ENCODE data around the gene CHD5. TPM values are rescaled to one million over a fixed set of nuclear protein-coding genes. Genes with fewer than 3 reads are reported as not detected.
A peak's percentile ranks its signal among the peaks of the same experiment; 100 is the strongest.
"Not testable (repeated sequence)": the region's sequence is repeated elsewhere in the genome, so short reads cannot be mapped to it uniquely, and the experiment has no call there.

The CHD5 gene
- total RNA-seq, 1 experiment from 2014 or later: 1.6 TPM

DNA sequence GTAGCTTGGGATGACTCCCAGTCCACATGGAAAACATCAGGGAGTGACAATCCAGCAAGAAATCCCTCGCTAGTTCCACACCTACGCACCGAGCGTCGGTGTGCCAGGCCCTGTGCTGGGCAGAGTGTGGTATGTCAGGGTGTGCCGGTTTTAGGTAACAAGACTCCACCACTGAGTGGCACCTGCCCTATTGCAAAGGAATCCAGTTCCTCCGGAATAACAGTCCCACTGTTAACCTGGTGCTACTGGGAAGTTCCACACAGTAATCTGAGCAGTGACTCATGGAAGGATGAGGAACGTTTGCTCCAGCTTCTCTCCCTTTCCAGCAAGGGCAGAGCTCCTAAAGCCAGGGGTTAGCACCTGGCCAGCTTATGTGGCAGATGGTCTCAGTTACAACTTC lies 40.1 kb upstream of the CHD5 start:
- no peak overlapping the region for H2AK5ac ChIP-seq (ENCODE audit: insufficient read length, low read length)
- H3K27me3 ChIP-seq (ENCODE audit: insufficient read depth, low read length): no peaks in the 10 kb centered on the region
- H3K27me3 Mint-ChIP-seq (ENCODE audit: low read depth): peaks cover 4% of the 10 kb centered on the region

DNA sequence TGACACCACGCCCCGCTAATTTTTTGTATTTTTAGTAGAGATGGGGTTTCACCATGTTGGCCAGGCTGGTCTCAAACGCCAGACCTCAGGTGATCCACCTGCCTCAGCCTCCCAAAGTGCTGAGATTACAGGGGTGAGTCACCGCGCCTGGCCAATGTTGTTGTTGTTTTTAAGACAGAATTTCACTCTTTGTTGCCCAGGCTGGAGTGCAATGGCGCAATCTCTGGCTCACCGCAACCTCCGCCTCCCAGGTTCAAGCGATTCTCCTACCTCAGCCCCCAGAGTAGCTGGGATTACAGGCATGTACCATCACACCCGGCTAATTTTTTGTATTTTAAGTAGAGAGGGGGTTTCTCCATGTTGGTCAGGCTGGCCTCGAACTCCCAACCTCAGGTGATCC lies 39.5 kb upstream of the CHD5 start:
- not testable (repeated sequence) for H3K4me3 Mint-ChIP-seq; H3K9me3 ChIP-seq (ENCODE audit: control insufficient read depth, low read depth, low read length); H3K27ac ChIP-seq (ENCODE audit: insufficient read length, low read depth, low read length); DNase-seq; H2BK120ac ChIP-seq (ENCODE audit: low read depth, low read length, poor library complexity, severe bottlenecking); H2BK20ac ChIP-seq (ENCODE audit: low read depth, low read length, poor library complexity, severe bottlenecking); H4K5ac ChIP-seq (ENCODE audit: insufficient read length, low read depth, low read length); H4K8ac ChIP-seq (replicated peaks; ENCODE audit: insufficient read length, low read depth, low read length); H3K79me2 ChIP-seq (ENCODE audit: insufficient read depth, low read length); H3K27me3 Mint-ChIP-seq (ENCODE audit: low read depth); H2BK5ac ChIP-seq (ENCODE audit: insufficient read length, low read length); H4K20me1 ChIP-seq (ENCODE audit: control insufficient read depth, insufficient read depth, insufficient read length); H3K4me1 Mint-ChIP-seq; H2AK5ac ChIP-seq (ENCODE audit: insufficient read length, low read length); H3K18ac ChIP-seq (ENCODE audit: insufficient read length, low read depth, low read length); H2AFZ ChIP-seq (ENCODE audit: low read length); H3K23ac ChIP-seq (ENCODE audit: insufficient read length, low read depth, low read length); H3K27ac Mint-ChIP-seq; H3K56ac ChIP-seq (ENCODE audit: insufficient read length, low read depth, low read length); H3K27me3 ChIP-seq (ENCODE audit: insufficient read depth, low read length); H3K9ac ChIP-seq (ENCODE audit: extremely low read depth, insufficient read length, low read length); H4K91ac ChIP-seq (ENCODE audit: insufficient read length, low read depth, low read length); H3K79me1 ChIP-seq (ENCODE audit: insufficient read depth, low read depth, low read length, poor library complexity, severe bottlenecking); H3T11ph ChIP-seq (ENCODE audit: low read length); H3K23me2 ChIP-seq (ENCODE audit: insufficient read length, low read depth, low read length, poor library complexity, severe bottlenecking); H3K14ac ChIP-seq (ENCODE audit: insufficient read depth, low read length); H2BK15ac ChIP-seq (ENCODE audit: low read depth, low read length); H3K9me3 Mint-ChIP-seq; H3K4ac ChIP-seq (ENCODE audit: low read depth, low read length); H3K4me1 ChIP-seq (ENCODE audit: insufficient read depth, low read length); H3K4me2 ChIP-seq (ENCODE audit: insufficient read depth, insufficient read length, low read length); H2BK12ac ChIP-seq (ENCODE audit: insufficient read length, low read depth, low read length)
- WGBS (ENCODE audit: extremely low coverage, insufficient read length, low lambda C conversion rate): no CpG with 5 or more reads among the region's 11 CpGs
- peaks cover 16 to 40% (median 27%) of the 10 kb centered on the region in 3 experiments; a peak in 6 of 7 replicates for H3K36me3 Mint-ChIP-seq (ENCODE audit: insufficient read depth in 1 of 3, low read depth in 3 of 3)

More for the DNA sequence above, 40.1 kb upstream of the CHD5 start:
- no peak overlapping the region for H2AFZ ChIP-seq (ENCODE audit: low read length)
- H3K56ac ChIP-seq (ENCODE audit: insufficient read length, low read depth, low read length): no peak overlapping the region
- no peak overlapping the region for H3K4me2 ChIP-seq (ENCODE audit: insufficient read depth, insufficient read length, low read length)
- no peak overlapping the region for H3K9ac ChIP-seq (ENCODE audit: extremely low read depth, insufficient read length, low read length)
- H4K91ac ChIP-seq (ENCODE audit: insufficient read length, low read depth, low read length): no peak overlapping the region
- H3K18ac ChIP-seq (ENCODE audit: insufficient read length, low read depth, low read length): no peak overlapping the region
- peaks cover 3% of the 10 kb centered on the region for H3K79me1 ChIP-seq (ENCODE audit: insufficient read depth, low read depth, low read length, poor library complexity, severe bottlenecking)
- Mint-ChIP-seq H3K36me3 (ENCODE audit: insufficient read depth in 1 of 3, low read depth in 3 of 3) (peaks cover 20 to 46% (median 33%) of the 10 kb centered on the region in 3 experiments; a peak in 6 of 7 replicates), H3K4me3 (no peak overlapping the region), H3K4me1 (peaks cover 2 to 6% of the 10 kb centered on the region in 2 experiments; a peak in 2 of 4 replicates), H3K27ac (peak overlapping the region in 1 of 3 experiments; percentile 72; a peak in 3 of 7 replicates), H3K9me3 (no peaks in the 10 kb centered on the region)
- H3K23ac ChIP-seq (ENCODE audit: insufficient read length, low read depth, low read length): no peak overlapping the region
- H3K79me2 ChIP-seq (ENCODE audit: insufficient read depth, low read length): no peaks in the 10 kb centered on the region
- no peak overlapping the region for H2BK15ac ChIP-seq (ENCODE audit: low read depth, low read length)
- no peaks in the 10 kb centered on the region for H4K20me1 ChIP-seq (ENCODE audit: control insufficient read depth, insufficient read depth, insufficient read length)
- no peak overlapping the region for H3K4ac ChIP-seq (ENCODE audit: low read depth, low read length)
- H3K23me2 ChIP-seq (ENCODE audit: insufficient read length, low read depth, low read length, poor library complexity, severe bottlenecking): no peaks in the 10 kb centered on the region
- no peak overlapping the region for H4K8ac ChIP-seq (replicated peaks; ENCODE audit: insufficient read length, low read depth, low read length)
- no peak overlapping the region for H2BK120ac ChIP-seq (ENCODE audit: low read depth, low read length, poor library complexity, severe bottlenecking)
- DNase-seq: no peak
- no peak overlapping the region for H3K27ac ChIP-seq (ENCODE audit: insufficient read length, low read depth, low read length)
- no peaks in the 10 kb centered on the region for H3K9me3 ChIP-seq (ENCODE audit: control insufficient read depth, low read depth, low read length)
- no peak overlapping the region for H3K14ac ChIP-seq (ENCODE audit: insufficient read depth, low read length)
- H4K5ac ChIP-seq (ENCODE audit: insufficient read length, low read depth, low read length): no peak overlapping the region
- H2BK5ac ChIP-seq (ENCODE audit: insufficient read length, low read length): no peak overlapping the region
- no peak overlapping the region for H3T11ph ChIP-seq (ENCODE audit: low read length)
- TF ChIP-seq, protein P1, sequence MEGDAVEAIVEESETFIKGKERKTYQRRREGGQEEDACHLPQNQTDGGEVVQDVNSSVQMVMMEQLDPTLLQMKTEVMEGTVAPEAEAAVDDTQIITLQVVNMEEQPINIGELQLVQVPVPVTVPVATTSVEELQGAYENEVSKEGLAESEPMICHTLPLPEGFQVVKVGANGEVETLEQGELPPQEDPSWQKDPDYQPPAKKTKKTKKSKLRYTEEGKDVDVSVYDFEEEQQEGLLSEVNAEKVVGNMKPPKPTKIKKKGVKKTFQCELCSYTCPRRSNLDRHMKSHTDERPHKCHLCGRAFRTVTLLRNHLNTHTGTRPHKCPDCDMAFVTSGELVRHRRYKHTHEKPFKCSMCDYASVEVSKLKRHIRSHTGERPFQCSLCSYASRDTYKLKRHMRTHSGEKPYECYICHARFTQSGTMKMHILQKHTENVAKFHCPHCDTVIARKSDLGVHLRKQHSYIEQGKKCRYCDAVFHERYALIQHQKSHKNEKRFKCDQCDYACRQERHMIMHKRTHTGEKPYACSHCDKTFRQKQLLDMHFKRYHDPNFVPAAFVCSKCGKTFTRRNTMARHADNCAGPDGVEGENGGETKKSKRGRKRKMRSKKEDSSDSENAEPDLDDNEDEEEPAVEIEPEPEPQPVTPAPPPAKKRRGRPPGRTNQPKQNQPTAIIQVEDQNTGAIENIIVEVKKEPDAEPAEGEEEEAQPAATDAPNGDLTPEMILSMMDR (conservative IDR thresholded peaks at IDR 0.05): no peak
- no peaks in the 10 kb centered on the region for H3K4me1 ChIP-seq (ENCODE audit: insufficient read depth, low read length)
- no peak overlapping the region for H2BK20ac ChIP-seq (ENCODE audit: low read depth, low read length, poor library complexity, severe bottlenecking)
- H2BK12ac ChIP-seq (ENCODE audit: insufficient read length, low read depth, low read length): no peak overlapping the region
- no CpG with 5 or more reads among the region's 8 CpGs for WGBS (ENCODE audit: extremely low coverage, insufficient read length, low lambda C conversion rate)
